ENCODE data around the gene JAZF1. TPM values are rescaled to one million over a fixed set of nuclear protein-coding genes. Genes with fewer than 3 reads are reported as not detected.

JAZF1 gene
- total RNA-seq, 1 experiment from 2014 or later, result 9.1 TPM

GRCh38 chr7:28180031-28180363, 598 bp downstream of the JAZF1 start:
- no peak overlapping the region for H2AFZ ChIP-seq (ENCODE audit: low read length)
- H4K20me1 ChIP-seq (ENCODE audit: control insufficient read depth, insufficient read depth, insufficient read length), result no peaks in the 10 kb centered on the region
- H2BK12ac ChIP-seq (ENCODE audit: insufficient read length, low read depth, low read length), result no peak overlapping the region
- H3K23ac ChIP-seq (ENCODE audit: insufficient read length, low read depth, low read length), result no peak overlapping the region
- H3K56ac ChIP-seq (ENCODE audit: insufficient read length, low read depth, low read length), result no peak overlapping the region
- Mint-ChIP-seq H3K27me3 (ENCODE audit: low read depth) (peaks cover 11% of the 10 kb centered on the region), H3K4me1 (peaks cover 24 to 38% of the 10 kb centered on the region in 2 experiments), H3K9me3 (peaks cover 0 to 2% of the 10 kb centered on the region in 2 experiments; a peak in 1 of 5 replicates), H3K27ac (no peak overlapping the region), H3K4me3 (peak overlapping the region in 1 of 2 experiments; percentile 80; a peak in 2 of 5 replicates), H3K36me3 (ENCODE audit: insufficient read depth in 1 of 3, low read depth in 3 of 3) (peaks cover 0 to 2% (median 0%) of the 10 kb centered on the region in 3 experiments; a peak in 1 of 7 replicates)
- TF ChIP-seq CTCF (conservative IDR thresholded peaks at IDR 0.05), result no peak
- peaks cover 9% of the 10 kb centered on the region for H3K23me2 ChIP-seq (ENCODE audit: insufficient read length, low read depth, low read length, poor library complexity, severe bottlenecking)
- no peak overlapping the region for H4K5ac ChIP-seq (ENCODE audit: insufficient read length, low read depth, low read length)
- H3K79me1 ChIP-seq (ENCODE audit: insufficient read depth, low read depth, low read length, poor library complexity, severe bottlenecking), result no peaks in the 10 kb centered on the region
- no peak for DNase-seq
- H3K27me3 ChIP-seq (ENCODE audit: insufficient read depth, low read length), result no peaks in the 10 kb centered on the region
- H3K79me2 ChIP-seq (ENCODE audit: insufficient read depth, low read length), result peaks cover 10% of the 10 kb centered on the region; the same call in 1 of the 2 replicates
- H2BK5ac ChIP-seq (ENCODE audit: insufficient read length, low read length), result no peak overlapping the region
- no peak overlapping the region for H3K9ac ChIP-seq (ENCODE audit: extremely low read depth, insufficient read length, low read length)
- no peak overlapping the region for H4K8ac ChIP-seq (replicated peaks; ENCODE audit: insufficient read length, low read depth, low read length)
- H3K9me3 ChIP-seq (ENCODE audit: control insufficient read depth, low read depth, low read length), result no peaks in the 10 kb centered on the region
- H3K4ac ChIP-seq (ENCODE audit: low read depth, low read length), result no peak overlapping the region
- H2BK15ac ChIP-seq (ENCODE audit: low read depth, low read length), result no peak overlapping the region
- no CpG with 5 or more reads among the region's 55 CpGs for WGBS (ENCODE audit: extremely low coverage, insufficient read length, low lambda C conversion rate)
- peaks cover 16% of the 10 kb centered on the region for H3K4me1 ChIP-seq (ENCODE audit: insufficient read depth, low read length)
- no peak overlapping the region for H3K18ac ChIP-seq (ENCODE audit: insufficient read length, low read depth, low read length)
- H4K91ac ChIP-seq (ENCODE audit: insufficient read length, low read depth, low read length), result no peak overlapping the region
- no peak overlapping the region for H3T11ph ChIP-seq (ENCODE audit: low read length)
- no peak overlapping the region for H2AK5ac ChIP-seq (ENCODE audit: insufficient read length, low read length)
- H2BK120ac ChIP-seq (ENCODE audit: low read depth, low read length, poor library complexity, severe bottlenecking), result no peak overlapping the region
- no peak overlapping the region for H3K27ac ChIP-seq (ENCODE audit: insufficient read length, low read depth, low read length)
- no peak overlapping the region for H3K4me2 ChIP-seq (ENCODE audit: insufficient read depth, insufficient read length, low read length)
- H3K14ac ChIP-seq (ENCODE audit: insufficient read depth, low read length), result no peak overlapping the region
- H2BK20ac ChIP-seq (ENCODE audit: low read depth, low read length, poor library complexity, severe bottlenecking), result no peak overlapping the region
